Liver (tissue), 10 donors: ENCODE results near the gene EAPP. TPM values are rescaled to one million over a fixed set of nuclear protein-coding genes. Genes with fewer than 3 reads are reported as not detected.

Source experiments
- DNase-seq: peaks from one replicate; pipeline ENCODE4 v3.0.0-alpha.2; 2017; ENCODE audit warnings: low spot score
- H3K27ac ChIP-seq, 2 donors: one replicate each; pipeline ENCODE4 v1.7.0; 2013; ENCODE audit warnings: inconsistent platforms in 2 of 2, low read length in 2 of 2, control low read depth in 1 of 2, low read depth in 1 of 2, mild to moderate bottlenecking in 1 of 2
- H3K27me3 ChIP-seq, 4 donors: one replicate each; pipeline versions ENCODE4 v1.6.1 to v1.7.0; 2013; ENCODE audit warnings: low read length in 3 of 4, inconsistent platforms in 1 of 4, mild to moderate bottlenecking in 1 of 4, moderate library complexity in 1 of 4; ENCODE audit not compliant: control insufficient read depth in 4 of 4, insufficient read depth in 4 of 4
- H3K36me3 ChIP-seq, 4 donors: one replicate each; pipeline versions ENCODE4 v1.6.1 to v1.7.0; 2013; ENCODE audit warnings: low read length in 3 of 4, mild to moderate bottlenecking in 3 of 4, low read depth in 1 of 4, moderate library complexity in 1 of 4; ENCODE audit not compliant: control insufficient read depth in 4 of 4, insufficient read depth in 3 of 4
- H3K4me1 ChIP-seq, 4 donors: one replicate each; pipeline versions ENCODE4 v1.6.1 to v1.7.0; 2013; ENCODE audit warnings: low read length in 3 of 4, mild to moderate bottlenecking in 3 of 4, moderate library complexity in 1 of 4; ENCODE audit not compliant: control insufficient read depth in 4 of 4, insufficient read depth in 4 of 4
- H3K4me3 ChIP-seq, 3 donors: one replicate each; pipeline versions ENCODE4 v1.6.1 to v1.7.0; 2013; ENCODE audit warnings: low read length in 3 of 3, control low read depth in 1 of 3, low read depth in 1 of 3, mild to moderate bottlenecking in 1 of 3
- H3K9ac ChIP-seq, 2 donors: one replicate each; pipeline ENCODE4 v1.7.0; 2013; ENCODE audit warnings: low read length in 2 of 2, mild to moderate bottlenecking in 2 of 2, moderate library complexity in 2 of 2, control low read depth in 1 of 2, low read depth in 1 of 2
- H3K9me3 ChIP-seq, 4 donors: one replicate each; pipeline versions ENCODE4 v1.6.1 to v1.7.0; 2013; ENCODE audit warnings: low read length in 3 of 4; ENCODE audit not compliant: control insufficient read depth in 4 of 4
- FOXA2 ChIP-seq: IDR thresholded peaks from 2 replicates; pipeline ENCODE4 v1.6.1; 2016; ENCODE audit warnings: antibody characterized with exemption
- JUND ChIP-seq, 2 donors: IDR thresholded peaks; 2 replicates each; pipeline ENCODE4 v1.6.1; 2016; ENCODE audit warnings: antibody characterized with exemption in 2 of 2
- RXRA ChIP-seq, 2 donors: IDR thresholded peaks; 2 replicates each; pipeline ENCODE4 v1.6.1; 2017 to 2018; ENCODE audit warnings: antibody characterized with exemption in 2 of 2, mild to moderate bottlenecking in 1 of 2
- ZBTB33 ChIP-seq: IDR thresholded peaks from 2 replicates; pipeline ENCODE4 v1.6.1; 2016; ENCODE audit warnings: antibody characterized with exemption
- WGBS: extraction: QIAGEN DNeasy Blood & Tissue Kit; methylation state at CpG from one replicate; pipeline ENCODE4 v1.1.7; 2013; 5-methylcytosine and 5-hydroxymethylcytosine counted together
- polyA plus RNA-seq, 2 donors: library from polyadenylated mRNA; stranded (reverse) in 1 of 2; unstranded in 1 of 2; fragments of 200-250 nt in 1 of 2; fragments of >200 nt in 1 of 2; fragmentation: Nextera tagmentation in 1 of 2; extraction: Ambion mirVana in 1 of 2; gene quantifications; one replicate each; pipeline versions ENCODE4 v1.2.1 to v1.2.3, GENCODE V29; 2013 to 2015
- small RNA-seq: library from RNA; depleted of rRNA; stranded (forward); fragments of <200 nt; gene quantifications from one replicate; pipeline ENCODE3, GENCODE V24; 2014
- total RNA-seq, 2 donors: library from RNA; depleted of rRNA; stranded (reverse); fragments of >200 nt; gene quantifications; one replicate each; pipeline ENCODE4 v1.2.3, GENCODE V29; 2014
- donor health status: healthy.
- donor health status: healthy.
- donor health status: healthy.
- donor health status: healthy.
- donor health status: healthy.

EAPP gene
- total and polyA plus RNA-seq, 4 donors: 18.5 to 33.4 (median 25.7) TPM

- Histone ChIP-seq H3K27ac (no peak overlapping the region), H3K9ac (no peak overlapping the region), H3K9me3 (no peaks in the 10 kb centered on the region), H3K36me3 (no peaks in the 10 kb centered on the region), H3K4me1 (peaks cover 0 to 3% (median 0%) of the 10 kb centered on the region in 4 donors), H3K4me3 (no peak overlapping the region), H3K27me3 (no peaks in the 10 kb centered on the region)
- DNase-seq: no peak
- no peak for TF ChIP-seq RXRA (IDR thresholded peaks at IDR 0.05)
These were observed 69.2 kb downstream of the EAPP start for GRCh38 chr14:34470319-34470718.

GRCh38 chr14:34466691-34467090 lies 72.8 kb downstream of the EAPP start:
- no peak overlapping the region for H3K9ac ChIP-seq
- H3K27ac ChIP-seq: no peak overlapping the region
- WGBS: 99% methylated on average over 2 of the region's 2 CpGs
- TF ChIP-seq JUND (IDR thresholded peaks at IDR 0.05): no peak
- no peak for TF ChIP-seq FOXA2
- no peak for TF ChIP-seq ZBTB33
- no peak for DNase-seq
- no peaks in the 10 kb centered on the region for H3K36me3 ChIP-seq
- no peaks in the 10 kb centered on the region for H3K9me3 ChIP-seq
- peaks cover 0 to 8% (median 3%) of the 10 kb centered on the region in 4 donors for H3K4me1 ChIP-seq
- no peak overlapping the region for H3K4me3 ChIP-seq
- H3K27me3 ChIP-seq: no peaks in the 10 kb centered on the region

Small RNA genes lying within 50 kb of the gene (small RNA-seq; reads per million reads assigned to genes)
- not detected for gene RNU1-27P
- gene RNU1-28P: not detected

Other genes with a start within 250 kb of the EAPP start
- 10 to 100 TPM in 1 of 2 donors, 1 to 10 TPM in 1; 9.5 to 10.5 TPM for gene SPTSSA, start 77.5 kb downstream of the EAPP start, total RNA-seq
- gene SPTSSA, start 77.5 kb downstream of the EAPP start, polyA plus RNA-seq: 10 to 100 TPM; 13.7 to 15.2 TPM
- gene SNX6, start 90.4 kb upstream of the EAPP start, total RNA-seq: 10 to 100 TPM; 42.9 to 62.2 TPM
- 10 to 100 TPM; 23.5 to 41.1 TPM for gene SNX6, start 90.4 kb upstream of the EAPP start, polyA plus RNA-seq
- gene CFL2, start 174.9 kb upstream of the EAPP start, total RNA-seq: 10 to 100 TPM; 37.2 to 70.2 TPM
- gene CFL2, start 174.9 kb upstream of the EAPP start, polyA plus RNA-seq: 10 to 100 TPM; 55.1 to 76.1 TPM